PFSK-1 (cell line): ENCODE data around the gene ULK4.

Experiments
- FOXP2 ChIP-seq: optimal IDR thresholded peaks from 2 replicates; pipeline ENCODE3; 2011; ENCODE audit warnings: borderline replicate concordance, control low read depth, inconsistent platforms; ENCODE audit not compliant: insufficient read depth; ENCODE audit errors: extremely low read length, extremely low read depth
- POLR2AphosphoS5 ChIP-seq: IDR thresholded peaks from 2 replicates; pipeline ENCODE4 v1.6.1; 2012; ENCODE audit warnings: low read depth, mild to moderate bottlenecking, control low read depth, low read length, moderate library complexity
- SIN3A ChIP-seq: IDR thresholded peaks from 2 replicates; pipeline ENCODE4 v1.6.1; 2012; ENCODE audit warnings: mild to moderate bottlenecking, low read length, moderate library complexity, borderline replicate concordance; ENCODE audit not compliant: insufficient read depth
- TAF1 ChIP-seq: IDR thresholded peaks from 2 replicates; pipeline ENCODE4 v1.6.1; 2012; ENCODE audit warnings: low read length, control low read depth, borderline replicate concordance; ENCODE audit not compliant: insufficient read depth
- TF ChIP-seq, protein P1 (sequence below), 2 experiments: IDR thresholded peaks; 2 replicates each; pipeline versions ENCODE4 v1.6.1 to v1.8.0; 2011 to 2012; ENCODE audit warnings: low read depth in 2 of 2, low read length in 2 of 2, control low read depth in 1 of 2, inconsistent platforms in 1 of 2, mild to moderate bottlenecking in 1 of 2, moderate library complexity in 1 of 2; ENCODE audit not compliant: insufficient read depth in 1 of 2

DNA sequence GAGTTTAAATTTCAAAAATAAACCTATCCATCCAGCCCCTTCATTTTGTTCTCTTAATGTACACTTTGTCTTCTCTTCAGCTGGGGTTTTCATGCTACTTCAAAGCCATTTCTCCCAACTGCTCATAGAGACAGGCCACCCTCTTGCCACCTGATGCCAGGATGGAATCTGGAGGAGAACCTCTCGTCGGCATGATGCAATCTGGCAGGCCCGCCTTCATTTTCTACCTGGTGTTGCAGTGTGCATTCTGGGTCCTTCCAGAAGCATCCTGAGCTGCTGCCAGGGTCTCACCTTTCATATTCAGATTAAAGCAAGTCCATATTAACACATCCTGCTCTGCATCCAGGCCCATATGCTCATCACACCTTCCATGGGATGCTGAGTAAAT lies 701.8 kb downstream of the ULK4 start:
- no peak for TF ChIP-seq TAF1
- TF ChIP-seq SIN3A = no peak
- TF ChIP-seq, protein P1, sequence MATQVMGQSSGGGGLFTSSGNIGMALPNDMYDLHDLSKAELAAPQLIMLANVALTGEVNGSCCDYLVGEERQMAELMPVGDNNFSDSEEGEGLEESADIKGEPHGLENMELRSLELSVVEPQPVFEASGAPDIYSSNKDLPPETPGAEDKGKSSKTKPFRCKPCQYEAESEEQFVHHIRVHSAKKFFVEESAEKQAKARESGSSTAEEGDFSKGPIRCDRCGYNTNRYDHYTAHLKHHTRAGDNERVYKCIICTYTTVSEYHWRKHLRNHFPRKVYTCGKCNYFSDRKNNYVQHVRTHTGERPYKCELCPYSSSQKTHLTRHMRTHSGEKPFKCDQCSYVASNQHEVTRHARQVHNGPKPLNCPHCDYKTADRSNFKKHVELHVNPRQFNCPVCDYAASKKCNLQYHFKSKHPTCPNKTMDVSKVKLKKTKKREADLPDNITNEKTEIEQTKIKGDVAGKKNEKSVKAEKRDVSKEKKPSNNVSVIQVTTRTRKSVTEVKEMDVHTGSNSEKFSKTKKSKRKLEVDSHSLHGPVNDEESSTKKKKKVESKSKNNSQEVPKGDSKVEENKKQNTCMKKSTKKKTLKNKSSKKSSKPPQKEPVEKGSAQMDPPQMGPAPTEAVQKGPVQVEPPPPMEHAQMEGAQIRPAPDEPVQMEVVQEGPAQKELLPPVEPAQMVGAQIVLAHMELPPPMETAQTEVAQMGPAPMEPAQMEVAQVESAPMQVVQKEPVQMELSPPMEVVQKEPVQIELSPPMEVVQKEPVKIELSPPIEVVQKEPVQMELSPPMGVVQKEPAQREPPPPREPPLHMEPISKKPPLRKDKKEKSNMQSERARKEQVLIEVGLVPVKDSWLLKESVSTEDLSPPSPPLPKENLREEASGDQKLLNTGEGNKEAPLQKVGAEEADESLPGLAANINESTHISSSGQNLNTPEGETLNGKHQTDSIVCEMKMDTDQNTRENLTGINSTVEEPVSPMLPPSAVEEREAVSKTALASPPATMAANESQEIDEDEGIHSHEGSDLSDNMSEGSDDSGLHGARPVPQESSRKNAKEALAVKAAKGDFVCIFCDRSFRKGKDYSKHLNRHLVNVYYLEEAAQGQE (IDR thresholded peaks at IDR 0.05; ENCODE audit: insufficient read depth in 1 of 2, low read depth in 2 of 2, low read length in 2 of 2) = no peak
- TF ChIP-seq POLR2AphosphoS5 = no peak
- no peak for TF ChIP-seq FOXP2
